Stimulated activated CD8-positive, alpha-beta memory T cell treated with anti-CD3 and anti-CD28 coated beads, Interleukin-12 subunit alpha, Interleukin-12 subunit beta, amount 100 ng/mL, for 24 hours (primary cell): Measurements from ENCODE around the gene WASF3.

Experiments used
- DNase-seq: peaks from one replicate; pipeline ENCODE4 v3.0.0-alpha.2; 2020; ENCODE audit errors: extremely low read depth

WASF3 gene

DNA sequence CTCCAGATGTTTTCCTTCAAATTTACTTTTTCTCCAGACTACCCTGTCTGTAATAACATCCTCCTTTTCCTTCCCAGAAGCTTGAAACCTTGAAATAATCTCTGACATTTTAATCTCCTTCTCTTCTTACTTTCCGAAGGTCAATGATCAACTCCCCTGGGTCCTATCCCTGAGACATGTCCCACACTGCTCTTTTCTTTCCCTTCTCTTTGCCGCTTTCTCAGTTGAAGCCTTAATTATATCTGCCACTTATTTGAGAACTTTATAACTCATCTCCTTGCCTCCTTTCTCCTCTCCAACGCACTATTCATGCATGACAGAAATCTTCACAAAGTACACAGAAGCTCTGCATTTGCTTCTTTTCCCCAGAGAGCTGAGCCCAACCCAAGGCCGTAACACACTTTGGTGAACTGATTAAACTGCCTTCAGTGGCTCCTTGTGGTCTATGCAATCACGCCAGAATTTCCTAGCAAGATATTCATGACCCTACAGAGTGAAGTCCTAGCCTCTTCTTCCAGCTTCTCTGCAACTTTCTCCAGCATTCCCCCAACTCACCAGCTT lies 9.2 kb upstream of the WASF3 start:
- no peak for DNase-seq

DNA sequence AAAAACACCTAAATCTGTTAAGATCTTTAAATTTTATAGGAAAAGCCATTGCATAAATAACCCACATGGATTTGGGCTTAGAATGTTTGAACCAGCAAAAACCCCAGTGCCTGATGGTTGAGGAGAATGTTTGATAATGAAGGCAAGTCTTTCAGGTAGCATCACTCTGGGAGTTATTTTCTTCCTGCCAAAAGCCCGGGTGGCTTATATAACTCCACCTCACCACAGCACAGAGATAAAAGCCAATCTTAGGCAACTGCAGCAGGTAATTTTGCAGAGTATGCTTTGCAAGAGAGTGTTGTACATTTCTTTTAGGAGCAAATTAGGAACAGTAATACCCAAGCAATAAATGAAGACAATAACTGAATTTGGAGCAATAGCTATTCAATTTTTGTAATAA lies 7.8 kb upstream of the WASF3 start:
- DNase-seq = no peak

GRCh38 chr13:26551255-26551860 lies 6.1 kb upstream of the WASF3 start:
- no peak for DNase-seq

- DNase-seq = no peak
These were observed 2.1 kb upstream of the WASF3 start for GRCh38 chr13:26555413-26555812.

DNA sequence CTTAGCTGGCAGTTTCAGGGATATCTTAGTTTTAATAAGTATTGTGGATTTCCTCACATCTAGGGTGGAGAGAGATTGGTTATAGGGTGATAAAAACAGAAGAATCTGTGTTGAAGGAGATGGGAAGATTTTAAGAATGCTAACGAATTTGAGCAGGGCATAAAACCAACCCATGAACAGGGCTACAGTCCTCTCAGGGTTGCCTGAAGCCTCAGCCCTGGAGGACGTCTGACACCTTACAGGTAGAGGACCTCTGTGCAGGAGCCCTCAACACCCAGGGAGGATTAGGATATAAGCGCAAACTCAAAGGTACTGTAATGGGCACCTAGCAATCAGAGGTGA lies 461 bp upstream of the WASF3 start:
- DNase-seq = no peak

DNA sequence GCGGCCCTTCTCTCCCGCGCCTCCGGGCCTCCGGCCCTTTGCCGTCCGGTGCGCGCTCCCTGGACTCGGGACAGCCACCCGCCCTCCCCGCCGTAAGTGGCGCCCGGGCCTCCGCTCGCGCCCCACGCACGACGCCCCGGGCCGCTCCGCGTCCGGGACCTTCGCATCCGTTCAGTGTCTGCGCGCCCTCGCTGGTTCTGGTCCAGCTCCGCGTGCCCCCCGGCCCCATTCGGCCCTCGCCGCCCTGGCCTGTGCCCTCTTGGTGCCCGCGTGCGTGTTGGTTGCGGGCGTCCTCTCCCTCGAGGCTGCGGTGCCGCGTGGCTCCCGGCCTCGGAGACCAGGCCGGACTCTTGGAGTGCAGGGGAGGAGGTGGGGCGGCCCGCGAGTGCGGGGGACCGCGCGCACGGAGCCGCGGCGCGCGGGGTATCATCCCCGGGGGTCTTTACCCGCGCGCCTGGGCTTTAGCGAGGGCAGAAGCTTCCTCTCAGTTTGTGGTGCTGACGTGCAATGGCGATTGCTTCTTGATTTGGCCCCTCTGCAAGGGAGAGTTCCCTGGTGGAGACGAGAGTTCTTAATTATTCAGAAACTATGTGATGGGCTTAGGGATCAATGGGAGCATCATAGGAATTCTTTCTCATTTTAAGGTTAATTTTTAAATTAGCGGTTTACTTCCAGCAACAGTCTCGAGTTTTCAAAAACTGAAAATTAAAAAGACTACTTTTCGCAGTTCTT lies 757 bp downstream of the WASF3 start:
- no peak for DNase-seq

GRCh38 chr13:26558987-26559386 lies 1.5 kb downstream of the WASF3 start:
- no peak for DNase-seq

DNA sequence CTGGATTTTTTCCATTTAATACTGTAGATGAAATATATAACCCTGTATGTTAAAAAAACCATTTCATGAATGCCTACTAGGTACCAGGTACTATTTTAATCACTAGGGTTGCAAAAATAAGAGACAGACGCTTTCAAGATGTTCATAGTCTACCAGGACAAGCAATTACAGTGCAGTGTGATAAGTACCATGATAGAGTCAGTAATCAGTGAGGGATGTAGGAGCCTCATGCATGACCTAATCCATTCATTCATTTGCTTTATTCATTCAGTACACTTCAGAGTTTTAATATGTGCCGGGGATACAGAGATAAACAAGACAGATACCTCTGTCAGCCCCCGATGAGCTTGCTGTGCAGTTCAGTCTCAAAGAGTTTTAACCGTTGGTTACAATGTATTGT lies 3.0 kb downstream of the WASF3 start:
- no peak for DNase-seq

- no peak for DNase-seq
These were observed 3.6 kb downstream of the WASF3 start for GRCh38 chr13:26561067-26561466.

DNA sequence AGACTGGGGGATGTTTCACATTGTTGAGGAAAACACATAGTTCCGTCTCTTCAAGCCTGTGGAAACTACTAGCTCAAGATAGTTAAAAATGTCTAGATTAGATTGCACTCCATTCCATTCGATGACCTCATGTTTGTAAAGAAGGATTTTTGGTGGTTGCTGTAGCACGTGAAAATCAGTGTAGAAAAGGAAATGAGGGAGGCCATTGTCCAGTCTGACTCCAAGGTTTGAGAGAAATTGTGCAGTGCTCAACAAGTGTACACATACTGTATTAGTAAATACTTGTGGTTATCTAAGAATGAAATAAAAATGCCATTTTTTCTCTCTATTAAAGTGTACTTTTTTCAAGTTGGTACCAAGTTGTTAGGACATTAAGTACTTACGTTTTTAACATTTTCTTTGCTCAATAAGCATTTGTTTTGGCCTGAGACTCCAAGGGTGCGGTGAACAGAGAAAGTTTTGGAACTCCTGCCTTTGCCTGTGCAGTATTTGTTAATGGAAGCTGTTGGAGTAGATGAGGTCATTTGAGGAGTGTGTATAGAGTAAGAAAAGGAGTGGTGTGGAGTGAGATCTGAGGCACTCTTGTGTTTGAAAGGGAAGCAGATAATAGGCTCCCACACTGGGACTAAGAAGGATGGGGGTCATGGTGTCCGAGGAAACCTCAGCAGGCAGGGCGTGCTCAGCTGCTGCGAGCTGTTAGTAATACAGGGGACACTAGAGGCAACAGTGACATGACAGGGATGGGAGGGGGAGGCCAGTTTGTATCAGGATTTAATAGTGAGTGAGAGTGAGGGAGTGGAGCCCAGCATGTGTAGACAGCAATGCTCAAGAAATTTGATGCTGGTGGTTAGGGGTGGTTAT lies 4.4 kb downstream of the WASF3 start:
- no peak for DNase-seq

- no peak for DNase-seq
These were observed 5.0 kb downstream of the WASF3 start for GRCh38 chr13:26562512-26562890.

- DNase-seq = no peak
These were observed 6.2 kb downstream of the WASF3 start for GRCh38 chr13:26563713-26564112.

- DNase-seq = no peak
These were observed 10.8 kb downstream of the WASF3 start for GRCh38 chr13:26568132-26568815.

DNA sequence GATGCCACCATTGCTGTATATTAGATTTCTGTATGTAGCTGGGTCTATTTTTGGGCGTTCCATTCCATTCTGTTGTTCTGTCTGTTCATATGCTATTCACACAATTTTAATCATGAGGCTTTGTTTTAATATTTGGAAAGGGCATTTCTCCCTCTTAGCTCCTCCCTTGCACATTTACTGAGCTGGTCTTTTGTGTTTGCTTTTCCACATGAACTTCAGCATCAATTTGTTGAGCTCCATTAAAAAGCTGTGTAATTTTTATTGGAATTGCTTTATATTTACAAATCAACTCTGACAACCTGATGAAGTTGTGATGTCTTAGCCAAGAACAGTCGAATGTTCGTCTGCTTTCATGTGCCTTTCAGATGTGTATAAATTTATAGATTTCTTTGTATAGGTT lies 14.0 kb downstream of the WASF3 start:
- no peak for DNase-seq

- DNase-seq = no peak
These were observed 17.8 kb downstream of the WASF3 start for GRCh38 chr13:26575244-26575643.

DNA sequence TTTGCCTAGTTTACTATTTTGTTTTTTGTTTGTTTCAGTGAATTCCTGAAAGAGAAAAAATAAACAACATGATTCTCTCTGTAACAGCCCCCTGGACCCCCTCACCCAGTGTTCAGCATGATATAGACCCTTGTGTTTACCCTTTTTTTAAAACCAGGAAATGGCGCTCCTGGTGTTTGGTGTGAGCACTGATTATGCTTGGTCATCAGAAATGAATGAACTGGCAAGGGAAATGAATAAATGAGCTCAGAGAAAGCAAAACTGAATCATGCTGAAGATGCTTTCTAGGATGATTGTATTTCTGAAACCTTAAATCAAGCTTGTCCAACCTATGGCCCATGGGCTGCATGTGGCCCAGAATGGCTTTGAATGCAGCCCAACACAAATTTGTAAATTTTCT lies 22.1 kb downstream of the WASF3 start:
- no peak for DNase-seq

DNA sequence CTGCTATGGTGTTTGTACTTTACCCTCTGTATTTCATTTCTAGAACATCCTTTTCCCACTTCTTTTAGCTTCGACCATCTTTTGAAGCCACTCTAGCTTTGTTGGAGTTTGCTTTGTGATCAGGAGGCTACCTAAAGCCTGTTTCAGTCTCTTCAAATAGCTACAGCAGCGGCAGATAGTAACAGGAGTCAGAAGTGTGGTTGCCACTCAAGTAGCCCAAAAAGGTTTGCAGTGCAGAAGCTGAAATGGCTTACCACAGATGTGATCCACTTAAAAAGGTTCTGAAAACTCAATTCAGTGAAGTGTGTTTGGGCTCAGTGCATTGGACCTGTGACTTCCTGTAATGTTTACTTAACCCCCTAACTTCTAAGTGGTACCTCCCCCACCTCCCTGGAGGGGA lies 26.2 kb downstream of the WASF3 start:
- no peak for DNase-seq

DNA sequence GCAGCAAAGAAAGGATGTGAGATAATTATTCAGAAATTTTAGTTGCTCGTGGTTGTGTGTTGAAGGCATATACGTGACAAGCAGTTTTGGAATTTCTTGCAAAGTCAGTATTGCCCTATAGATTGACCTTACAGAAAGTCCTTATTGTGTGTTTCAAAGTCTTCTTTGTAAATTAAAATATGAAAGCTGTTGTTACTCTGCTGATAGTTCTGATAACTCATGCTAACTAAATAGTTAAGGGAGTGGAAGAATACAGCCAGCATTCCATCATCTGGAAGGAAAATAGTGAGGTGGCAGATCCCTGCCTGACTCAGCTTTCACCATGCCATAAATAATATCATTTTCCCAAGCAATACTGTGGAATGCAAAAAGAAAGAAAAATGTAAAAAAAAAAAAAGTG lies 27.2 kb downstream of the WASF3 start:
- no peak for DNase-seq

DNA sequence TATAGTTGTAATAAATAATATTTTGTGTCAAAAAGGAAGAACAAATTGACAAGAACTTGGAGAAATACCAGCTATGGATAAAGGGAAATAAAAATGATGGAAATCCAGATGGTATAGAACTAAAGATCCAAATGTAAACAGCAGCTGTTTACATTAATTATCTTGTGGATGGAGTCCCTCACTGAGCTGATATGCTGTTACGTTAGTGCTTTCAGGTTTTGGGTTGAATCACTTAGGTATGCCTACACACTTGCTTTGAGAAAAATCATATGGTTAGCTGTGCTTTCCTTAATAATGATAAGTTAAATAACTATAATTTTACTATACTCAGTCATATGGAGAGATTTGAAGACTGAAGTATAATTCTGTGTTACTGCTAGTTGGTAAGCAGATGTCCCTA lies 27.7 kb downstream of the WASF3 start:
- no peak for DNase-seq

GRCh38 chr13:26587251-26587650 lies 29.8 kb downstream of the WASF3 start:
- no peak for DNase-seq

DNA sequence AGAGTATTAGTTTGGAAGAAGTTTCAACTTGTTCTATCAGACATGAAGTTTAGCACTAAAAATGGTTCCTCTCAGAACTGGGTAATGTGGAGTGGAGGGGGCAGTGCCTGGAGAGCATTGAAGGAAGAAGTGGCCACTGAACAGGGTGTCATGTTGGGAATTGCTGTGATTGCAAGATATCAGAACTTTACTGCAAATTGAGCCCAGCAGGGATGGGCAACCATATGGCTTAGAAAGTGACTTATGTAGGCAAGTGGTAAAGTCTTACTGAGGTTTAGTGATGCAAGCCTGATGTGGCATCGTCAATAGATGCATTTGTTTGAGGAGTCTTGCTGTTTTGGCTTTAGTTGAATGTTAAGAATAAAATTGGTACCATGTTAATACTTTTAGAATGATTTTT lies 31.7 kb downstream of the WASF3 start:
- DNase-seq = no peak

- DNase-seq = no peak
These were observed 32.3 kb downstream of the WASF3 start for GRCh38 chr13:26589754-26590153.
